HEK293 (cell line): ENCODE results near the gene SDCBP2.

Source experiments
- CTCF ChIA-PET: fragments of 350-600 bp; formaldehyde crosslinking; extraction: SDS; loops from one replicate; lab custom pipeline; 2021; ENCODE audit warnings: antibody characterized with exemption; lab: Yijun Ruan, JAX
- POLR2A ChIA-PET: fragments of 300-600 bp; formaldehyde crosslinking; extraction: SDS; loops from one replicate; lab custom pipeline; 2020; ENCODE audit warnings: antibody characterized with exemption, inconsistent platforms; lab: Yijun Ruan, JAX
- H3K27ac ChIP-seq: fragments of 200-500 bp; sonication (Bioruptor generic); 2 replicates; pipeline ENCODE4 v1.5.1; 2014; ENCODE audit warnings: low read depth, low read length, control low read depth, inconsistent platforms; ENCODE audit errors: extremely low read depth
- H3K36me3 ChIP-seq, 2 experiments: fragments of 200-500 bp in 1 of 2; sonication (Bioruptor generic) in 1 of 2; 1 replicate in 1 of 2; 2 replicates in 1 of 2; pipeline ENCODE4 v1.5.1; 2014 to 2017; ENCODE audit warnings: inconsistent platforms in 2 of 2, low read length in 2 of 2; ENCODE audit not compliant: control insufficient read depth in 2 of 2, insufficient read depth in 1 of 2
- H3K4me1 ChIP-seq: fragments of 200-500 bp; sonication (Bioruptor generic); 2 replicates; pipeline ENCODE4 v1.5.1; 2014; ENCODE audit warnings: mild to moderate bottlenecking, low read length, inconsistent platforms; ENCODE audit not compliant: control insufficient read depth, insufficient read depth
- H3K4me3 ChIP-seq: 2 replicates; pipeline ENCODE4 v1.5.1; 2011; ENCODE audit warnings: low read depth, mild to moderate bottlenecking, control low read depth, low read length, moderate library complexity
- H3K9me3 ChIP-seq: fragments of 200-500 bp; sonication (Bioruptor generic); 2 replicates; pipeline ENCODE4 v1.5.1; 2014; ENCODE audit warnings: low read depth, low read length, inconsistent platforms; ENCODE audit not compliant: control insufficient read depth, insufficient read depth
- HOXA7 ChIP-seq: sonication (generic); formaldehyde crosslinking; IDR thresholded peaks from 2 replicates; pipeline ENCODE4 v1.8.1; 2022; ENCODE audit warnings: missing genetic modification reagents, borderline replicate concordance
- IKZF3 ChIP-seq: fragments of 450-650 bp; IDR thresholded peaks from 2 replicates; pipeline ENCODE4 v1.5.0; 2018; ENCODE audit warnings: missing biosample characterization, mild to moderate bottlenecking, missing genetic modification characterization, moderate library complexity
- KLF8 ChIP-seq: fragments of 450-650 bp; formaldehyde crosslinking; IDR thresholded peaks from 2 replicates; pipeline ENCODE4 v1.5.1; 2016; ENCODE audit warnings: missing biosample characterization, missing genetic modification characterization
- MEIS1 ChIP-seq: sonication (generic); formaldehyde crosslinking; IDR thresholded peaks from 2 replicates; pipeline ENCODE4 v1.8.1; 2022; ENCODE audit warnings: missing genetic modification reagents, mild to moderate bottlenecking, borderline replicate concordance
- SETDB1 ChIP-seq: IDR thresholded peaks from one replicate; pipeline ENCODE4 v1.6.1; 2017; ENCODE audit warnings: mild to moderate bottlenecking, low read length, moderate library complexity, mixed read lengths; ENCODE audit not compliant: insufficient read length
- SP7 ChIP-seq: fragments of 450-650 bp; formaldehyde crosslinking; IDR thresholded peaks from 2 replicates; pipeline ENCODE4 v1.5.1; 2016; ENCODE audit warnings: missing biosample characterization, missing genetic modification characterization
- ZBTB17 ChIP-seq: fragments of 450-650 bp; formaldehyde crosslinking; IDR thresholded peaks from 2 replicates; pipeline ENCODE4 v1.5.1; 2016; ENCODE audit warnings: missing biosample characterization, missing genetic modification characterization
- ZNF174 ChIP-seq: fragments of 450-650 bp; formaldehyde crosslinking; IDR thresholded peaks from 2 replicates; pipeline ENCODE4 v1.5.0; 2017; ENCODE audit warnings: missing biosample characterization, mild to moderate bottlenecking, missing genetic modification characterization
- ZNF175 ChIP-seq: fragments of 450-650 bp; formaldehyde crosslinking; IDR thresholded peaks from 2 replicates; pipeline ENCODE4 v1.5.1; 2016; ENCODE audit warnings: missing biosample characterization, missing genetic modification characterization
- ZNF2 ChIP-seq: fragments of 450-650 bp; formaldehyde crosslinking; IDR thresholded peaks from 2 replicates; pipeline ENCODE4 v1.5.1; 2016; ENCODE audit warnings: missing biosample characterization, missing genetic modification characterization
- ZNF266 ChIP-seq: fragments of 450-650 bp; formaldehyde crosslinking; IDR thresholded peaks from 2 replicates; pipeline ENCODE4 v1.5.1; 2016; ENCODE audit warnings: missing biosample characterization, missing genetic modification characterization, low read depth
- ZNF274 ChIP-seq, 2 experiments: fragments of 200-500 bp in 1 of 2; fragments of 450-650 bp in 1 of 2; sonication (Bioruptor generic) in 1 of 2; formaldehyde crosslinking in 1 of 2; IDR thresholded peaks; 2 replicates each; pipeline versions ENCODE4 v1.5.1 to v1.6.1; 2014 to 2016; ENCODE audit warnings: borderline replicate concordance in 1 of 2, inconsistent platforms in 1 of 2, low read length in 1 of 2, missing biosample characterization in 1 of 2, missing genetic modification characterization in 1 of 2
- ZNF311 ChIP-seq: fragments of 450-650 bp; formaldehyde crosslinking; IDR thresholded peaks from 2 replicates; pipeline ENCODE4 v1.5.1; 2017; ENCODE audit warnings: missing biosample characterization, missing genetic modification characterization, borderline replicate concordance
- ZNF335 ChIP-seq: fragments of 450-650 bp; formaldehyde crosslinking; conservative IDR thresholded peaks from 2 replicates; pipeline ENCODE4 v1.5.1; 2016; ENCODE audit warnings: missing biosample characterization, missing genetic modification characterization
- ZNF391 ChIP-seq: fragments of 450-650 bp; formaldehyde crosslinking; IDR thresholded peaks from 2 replicates; pipeline ENCODE4 v1.5.1; 2016; ENCODE audit warnings: low read depth, missing biosample characterization, missing genetic modification characterization, borderline replicate concordance
- ZNF394 ChIP-seq: fragments of 450-650 bp; formaldehyde crosslinking; IDR thresholded peaks from 2 replicates; pipeline ENCODE4 v1.5.1; 2016; ENCODE audit warnings: missing biosample characterization, missing genetic modification characterization, mild to moderate bottlenecking, moderate library complexity, borderline replicate concordance
- ZNF473 ChIP-seq: fragments of 450-650 bp; formaldehyde crosslinking; IDR thresholded peaks from 2 replicates; pipeline ENCODE4 v1.5.1; 2017; ENCODE audit warnings: missing biosample characterization, missing genetic modification characterization
- ZNF629 ChIP-seq: fragments of 450-650 bp; formaldehyde crosslinking; IDR thresholded peaks from 2 replicates; pipeline ENCODE4 v1.5.1; 2017; ENCODE audit warnings: missing biosample characterization, missing genetic modification characterization
- ZNF654 ChIP-seq: fragments of 450-650 bp; formaldehyde crosslinking; IDR thresholded peaks from 2 replicates; pipeline ENCODE4 v1.5.1; 2016; ENCODE audit warnings: low read depth, missing biosample characterization, missing genetic modification characterization
- ZNF701 ChIP-seq: fragments of 450-650 bp; formaldehyde crosslinking; IDR thresholded peaks from 2 replicates; pipeline ENCODE4 v1.5.1; 2016; ENCODE audit warnings: missing biosample characterization, missing genetic modification characterization
- ZNF785 ChIP-seq: fragments of 450-650 bp; formaldehyde crosslinking; IDR thresholded peaks from 2 replicates; pipeline ENCODE4 v1.5.1; 2016; ENCODE audit warnings: missing biosample characterization, missing genetic modification characterization
- ZSCAN30 ChIP-seq: fragments of 450-650 bp; IDR thresholded peaks from 2 replicates; pipeline ENCODE4 v1.5.1; 2018; ENCODE audit warnings: missing biosample characterization, mild to moderate bottlenecking, missing genetic modification characterization, moderate library complexity
- TF ChIP-seq, protein P1 (sequence below): fragments of 450-650 bp; formaldehyde crosslinking; conservative IDR thresholded peaks from 2 replicates; pipeline ENCODE4 v1.5.1; 2016; ENCODE audit warnings: low read depth, missing biosample characterization, missing genetic modification characterization
- TF ChIP-seq, protein P2 (sequence below): fragments of 450-650 bp; formaldehyde crosslinking; IDR thresholded peaks from 2 replicates; pipeline ENCODE4 v1.5.1; 2016; ENCODE audit warnings: missing biosample characterization, missing genetic modification characterization
- TF ChIP-seq, protein P3 (sequence below): fragments of 450-650 bp; formaldehyde crosslinking; IDR thresholded peaks from 2 replicates; pipeline ENCODE4 v1.5.1; 2016; ENCODE audit warnings: missing biosample characterization, missing genetic modification characterization
- TF ChIP-seq, protein P4 (sequence below): fragments of 450-650 bp; formaldehyde crosslinking; IDR thresholded peaks from 2 replicates; pipeline ENCODE4 v1.5.1; 2016; ENCODE audit warnings: missing biosample characterization, missing genetic modification characterization

The SDCBP2 gene

DNA sequence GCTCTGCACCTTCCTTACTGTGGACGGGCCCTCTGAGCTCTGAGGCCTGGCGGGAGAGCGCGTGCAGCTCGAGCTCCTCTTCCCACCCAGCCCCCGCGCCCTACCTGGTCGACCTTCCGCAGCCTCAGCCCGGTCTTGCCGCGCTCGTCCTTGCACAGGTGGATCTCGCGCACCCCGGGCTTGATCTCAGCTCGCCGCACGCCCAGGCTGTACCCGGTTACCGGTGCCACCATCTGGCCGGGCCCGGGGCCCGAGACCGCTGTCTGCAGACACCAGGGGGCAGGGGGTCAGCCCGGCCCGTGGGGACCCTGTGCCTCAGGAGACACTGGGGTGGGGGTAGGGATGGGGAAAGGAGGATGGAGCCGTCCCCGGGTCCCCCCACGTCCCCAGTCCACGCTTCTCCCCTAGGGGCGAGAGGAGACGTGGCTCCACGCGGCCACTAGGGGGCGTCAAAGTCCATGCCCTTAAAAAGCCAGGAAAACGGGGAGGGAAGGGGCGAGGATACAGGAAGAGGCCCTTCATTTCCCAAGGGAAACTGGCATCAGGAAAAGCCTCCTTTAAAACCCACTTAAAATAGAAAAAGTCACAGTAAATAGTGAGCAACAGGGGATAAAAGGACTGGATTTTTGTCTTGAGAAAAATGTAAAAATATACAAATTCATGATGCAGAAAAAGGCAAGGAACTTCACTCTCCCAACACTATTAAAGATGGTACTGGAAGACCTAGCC, 15.5 kb downstream of the SDCBP2 start:
- CTCF ChIA-PET = interaction anchor here (0.6 to 4.3 kb wide), 21 partner anchors 9 to 550 kb away, joined by 3 to 56 read pairs (median 4); partner anchors contain the start of gene NSFL1C
- Histone ChIP-seq H3K36me3 (no peaks in the 10 kb centered on the region), H3K4me3 (peak overlapping the region; percentile 16; the same call in 1 of the 2 replicates), H3K9me3 (no peaks in the 10 kb centered on the region), H3K4me1 (0 out of 2 replicates have a peak, but pooled peaks cover 2% of the 10 kb centered on the region), H3K27ac (no peak overlapping the region; the same call in 1 of the 2 replicates)
- POLR2A ChIA-PET = interaction anchor here (0.6 to 1.0 kb wide), 4 partner anchors 16 to 154 kb away, joined by 3 read pairs; no protein-coding TSS in a partner anchor
- no peak for TF ChIP-seq ZBTB17 (tag by site-specific recombination)
- peak; percentile 77 for TF ChIP-seq ZNF335 (tag by site-specific recombination)
- TF ChIP-seq ZNF701 (tag by site-specific recombination) = no peak
- TF ChIP-seq, protein P1, sequence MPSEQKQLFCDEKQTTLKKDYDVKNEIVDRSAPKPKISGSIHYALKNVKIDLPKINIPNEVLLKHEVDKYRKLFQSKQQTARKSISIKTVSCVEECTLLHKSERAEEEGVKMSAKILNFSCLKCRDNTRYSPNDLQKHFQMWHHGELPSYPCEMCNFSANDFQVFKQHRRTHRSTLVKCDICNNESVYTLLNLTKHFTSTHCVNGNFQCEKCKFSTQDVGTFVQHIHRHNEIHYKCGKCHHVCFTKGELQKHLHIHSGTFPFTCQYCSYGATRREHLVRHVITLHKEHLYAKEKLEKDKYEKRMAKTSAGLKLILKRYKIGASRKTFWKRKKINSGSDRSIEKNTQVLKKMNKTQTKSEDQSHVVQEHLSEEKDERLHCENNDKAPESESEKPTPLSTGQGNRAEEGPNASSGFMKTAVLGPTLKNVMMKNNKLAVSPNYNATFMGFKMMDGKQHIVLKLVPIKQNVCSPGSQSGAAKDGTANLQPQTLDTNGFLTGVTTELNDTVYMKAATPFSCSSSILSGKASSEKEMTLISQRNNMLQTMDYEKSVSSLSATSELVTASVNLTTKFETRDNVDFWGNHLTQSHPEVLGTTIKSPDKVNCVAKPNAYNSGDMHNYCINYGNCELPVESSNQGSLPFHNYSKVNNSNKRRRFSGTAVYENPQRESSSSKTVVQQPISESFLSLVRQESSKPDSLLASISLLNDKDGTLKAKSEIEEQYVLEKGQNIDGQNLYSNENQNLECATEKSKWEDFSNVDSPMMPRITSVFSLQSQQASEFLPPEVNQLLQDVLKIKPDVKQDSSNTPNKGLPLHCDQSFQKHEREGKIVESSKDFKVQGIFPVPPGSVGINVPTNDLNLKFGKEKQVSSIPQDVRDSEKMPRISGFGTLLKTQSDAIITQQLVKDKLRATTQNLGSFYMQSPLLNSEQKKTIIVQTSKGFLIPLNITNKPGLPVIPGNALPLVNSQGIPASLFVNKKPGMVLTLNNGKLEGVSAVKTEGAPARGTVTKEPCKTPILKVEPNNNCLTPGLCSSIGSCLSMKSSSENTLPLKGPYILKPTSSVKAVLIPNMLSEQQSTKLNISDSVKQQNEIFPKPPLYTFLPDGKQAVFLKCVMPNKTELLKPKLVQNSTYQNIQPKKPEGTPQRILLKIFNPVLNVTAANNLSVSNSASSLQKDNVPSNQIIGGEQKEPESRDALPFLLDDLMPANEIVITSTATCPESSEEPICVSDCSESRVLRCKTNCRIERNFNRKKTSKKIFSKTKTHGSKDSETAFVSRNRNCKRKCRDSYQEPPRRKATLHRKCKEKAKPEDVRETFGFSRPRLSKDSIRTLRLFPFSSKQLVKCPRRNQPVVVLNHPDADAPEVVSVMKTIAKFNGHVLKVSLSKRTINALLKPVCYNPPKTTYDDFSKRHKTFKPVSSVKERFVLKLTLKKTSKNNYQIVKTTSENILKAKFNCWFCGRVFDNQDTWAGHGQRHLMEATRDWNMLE (tag by site-specific recombination) = peak; percentile 41; the same call in 1 of the 2 replicates
- TF ChIP-seq ZNF266 (tag by site-specific recombination) = no peak
- TF ChIP-seq ZNF175 = no peak
- TF ChIP-seq ZNF311 (tag by site-specific recombination) = no peak
- 0 out of 2 replicates have a peak, but pooled peaks have one; percentile 15 for TF ChIP-seq ZSCAN30 (tag by site-specific recombination)
- TF ChIP-seq ZNF394 (tag by site-specific recombination) = peak; percentile 65
- 0 out of 2 replicates have a peak, but pooled peaks have one; percentile 24 for TF ChIP-seq SP7 (tag by site-specific recombination)
- TF ChIP-seq SETDB1 = no peak
- TF ChIP-seq, protein P2, sequence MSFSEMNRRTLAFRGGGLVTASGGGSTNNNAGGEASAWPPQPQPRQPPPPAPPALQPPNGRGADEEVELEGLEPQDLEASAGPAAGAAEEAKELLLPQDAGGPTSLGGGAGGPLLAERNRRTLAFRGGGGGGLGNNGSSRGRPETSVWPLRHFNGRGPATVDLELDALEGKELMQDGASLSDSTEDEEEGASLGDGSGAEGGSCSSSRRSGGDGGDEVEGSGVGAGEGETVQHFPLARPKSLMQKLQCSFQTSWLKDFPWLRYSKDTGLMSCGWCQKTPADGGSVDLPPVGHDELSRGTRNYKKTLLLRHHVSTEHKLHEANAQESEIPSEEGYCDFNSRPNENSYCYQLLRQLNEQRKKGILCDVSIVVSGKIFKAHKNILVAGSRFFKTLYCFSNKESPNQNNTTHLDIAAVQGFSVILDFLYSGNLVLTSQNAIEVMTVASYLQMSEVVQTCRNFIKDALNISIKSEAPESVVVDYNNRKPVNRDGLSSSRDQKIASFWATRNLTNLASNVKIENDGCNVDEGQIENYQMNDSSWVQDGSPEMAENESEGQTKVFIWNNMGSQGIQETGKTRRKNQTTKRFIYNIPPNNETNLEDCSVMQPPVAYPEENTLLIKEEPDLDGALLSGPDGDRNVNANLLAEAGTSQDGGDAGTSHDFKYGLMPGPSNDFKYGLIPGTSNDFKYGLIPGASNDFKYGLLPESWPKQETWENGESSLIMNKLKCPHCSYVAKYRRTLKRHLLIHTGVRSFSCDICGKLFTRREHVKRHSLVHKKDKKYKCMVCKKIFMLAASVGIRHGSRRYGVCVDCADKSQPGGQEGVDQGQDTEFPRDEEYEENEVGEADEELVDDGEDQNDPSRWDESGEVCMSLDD (tag by site-specific recombination) = peak; percentile 47; the same call in 1 of the 2 replicates
- TF ChIP-seq ZNF654 (tag by site-specific recombination) = peak; percentile 84
- no peak; the same call in 1 of the 2 replicates for TF ChIP-seq KLF8 (tag by site-specific recombination)
- TF ChIP-seq ZNF785 (tag by site-specific recombination) = no peak
- no peak for TF ChIP-seq ZNF473
- TF ChIP-seq ZNF391 (tag by site-specific recombination) = no peak
- TF ChIP-seq, protein P3, sequence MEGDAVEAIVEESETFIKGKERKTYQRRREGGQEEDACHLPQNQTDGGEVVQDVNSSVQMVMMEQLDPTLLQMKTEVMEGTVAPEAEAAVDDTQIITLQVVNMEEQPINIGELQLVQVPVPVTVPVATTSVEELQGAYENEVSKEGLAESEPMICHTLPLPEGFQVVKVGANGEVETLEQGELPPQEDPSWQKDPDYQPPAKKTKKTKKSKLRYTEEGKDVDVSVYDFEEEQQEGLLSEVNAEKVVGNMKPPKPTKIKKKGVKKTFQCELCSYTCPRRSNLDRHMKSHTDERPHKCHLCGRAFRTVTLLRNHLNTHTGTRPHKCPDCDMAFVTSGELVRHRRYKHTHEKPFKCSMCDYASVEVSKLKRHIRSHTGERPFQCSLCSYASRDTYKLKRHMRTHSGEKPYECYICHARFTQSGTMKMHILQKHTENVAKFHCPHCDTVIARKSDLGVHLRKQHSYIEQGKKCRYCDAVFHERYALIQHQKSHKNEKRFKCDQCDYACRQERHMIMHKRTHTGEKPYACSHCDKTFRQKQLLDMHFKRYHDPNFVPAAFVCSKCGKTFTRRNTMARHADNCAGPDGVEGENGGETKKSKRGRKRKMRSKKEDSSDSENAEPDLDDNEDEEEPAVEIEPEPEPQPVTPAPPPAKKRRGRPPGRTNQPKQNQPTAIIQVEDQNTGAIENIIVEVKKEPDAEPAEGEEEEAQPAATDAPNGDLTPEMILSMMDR (tag by site-specific recombination) = peak; percentile 50
- TF ChIP-seq ZNF2 (tag by site-specific recombination) = peak; percentile 97
- peak; percentile 97 for TF ChIP-seq IKZF3 (tag by site-specific recombination)
- TF ChIP-seq MEIS1 = no peak
- no peak for TF ChIP-seq ZNF274 (IDR thresholded peaks at IDR 0.05; ENCODE audit: low read length)
- TF ChIP-seq ZNF274 (tag by site-specific recombination; IDR thresholded peaks at IDR 0.05; ENCODE audit: borderline replicate concordance) = no peak
- TF ChIP-seq, protein P4, sequence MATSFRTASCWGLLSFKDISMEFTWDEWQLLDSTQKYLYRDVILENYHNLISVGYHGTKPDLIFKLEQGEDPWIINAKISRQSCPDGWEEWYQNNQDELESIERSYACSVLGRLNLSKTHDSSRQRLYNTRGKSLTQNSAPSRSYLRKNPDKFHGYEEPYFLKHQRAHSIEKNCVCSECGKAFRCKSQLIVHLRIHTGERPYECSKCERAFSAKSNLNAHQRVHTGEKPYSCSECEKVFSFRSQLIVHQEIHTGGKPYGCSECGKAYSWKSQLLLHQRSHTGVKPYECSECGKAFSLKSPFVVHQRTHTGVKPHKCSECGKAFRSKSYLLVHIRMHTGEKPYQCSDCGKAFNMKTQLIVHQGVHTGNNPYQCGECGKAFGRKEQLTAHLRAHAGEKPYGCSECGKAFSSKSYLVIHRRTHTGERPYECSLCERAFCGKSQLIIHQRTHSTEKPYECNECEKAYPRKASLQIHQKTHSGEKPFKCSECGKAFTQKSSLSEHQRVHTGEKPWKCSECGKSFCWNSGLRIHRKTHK (tag by site-specific recombination) = no peak
- no peak for TF ChIP-seq ZNF174 (tag by site-specific recombination)
- 0 out of 2 replicates have a peak, but pooled peaks have one; percentile 10 for TF ChIP-seq ZNF629 (tag by site-specific recombination)
- no peak for TF ChIP-seq HOXA7
